ENCODE measurements around the gene DNASE2. TPM values are rescaled to one million over a fixed set of nuclear protein-coding genes. Genes with fewer than 3 reads are reported as not detected.

DNASE2 gene
- polyA plus RNA-seq, 4 donors, result 6.5 to 43.1 (median 9.3) TPM

DNA sequence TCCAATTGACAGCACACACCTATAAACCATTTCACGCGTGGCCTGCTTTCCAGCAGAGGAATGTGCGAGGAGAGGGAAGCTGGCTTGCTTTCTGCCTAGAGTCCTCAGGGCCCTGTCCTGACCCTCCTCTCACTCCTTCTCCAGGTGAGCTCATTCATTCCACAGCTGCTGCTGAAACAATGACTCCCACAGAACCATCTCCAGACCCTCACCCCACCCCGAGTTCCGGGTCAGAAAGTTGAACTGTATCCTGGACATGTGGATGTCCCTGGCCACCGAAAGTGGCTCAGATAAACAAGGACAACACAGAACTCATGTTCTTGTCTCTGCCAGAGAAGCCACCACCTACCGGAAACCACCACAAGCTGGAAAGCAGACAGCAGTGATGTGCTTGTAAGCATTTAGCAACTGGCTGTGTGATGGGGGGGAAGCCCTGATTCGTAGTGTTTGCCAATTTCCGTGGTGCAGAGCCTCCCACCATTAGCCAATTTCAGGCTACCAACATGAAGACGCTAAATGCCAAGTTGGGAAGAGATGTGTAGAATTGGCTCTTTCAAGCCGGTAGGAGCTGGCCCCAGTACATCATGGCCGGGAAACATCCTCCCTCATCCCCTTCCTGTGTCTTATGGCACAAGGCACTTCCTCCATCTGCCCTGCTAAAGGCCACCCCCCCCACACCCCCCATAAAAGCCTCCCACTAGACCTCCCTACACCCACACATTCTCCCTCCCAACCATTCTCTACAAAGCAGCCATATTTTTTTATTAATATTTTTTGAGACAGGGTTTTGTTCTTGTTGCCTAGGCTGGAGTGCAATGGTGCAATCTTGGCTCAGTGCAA lies 32.8 kb upstream of the DNASE2 start:
- H3K9me3 ChIP-seq (ENCODE audit: control insufficient read depth in 2 of 2, insufficient read depth in 1 of 2, low read depth in 1 of 2, low read length in 1 of 2), result no peaks in the 10 kb centered on the region
- peaks cover 0 to 11% (median 0%) of the 10 kb centered on the region in 3 donors for H3K27me3 ChIP-seq (ENCODE audit: control insufficient read depth in 3 of 3, insufficient read depth in 3 of 3, low read length in 3 of 3)
- H3K36me3 ChIP-seq (ENCODE audit: control insufficient read depth in 3 of 3, insufficient read depth in 2 of 3, low read depth in 1 of 3, low read length in 3 of 3), result no peaks in the 10 kb centered on the region
- DNase-seq (peak in 1 of 2 donors; percentile 33), FAIRE-seq (no peak)
- H3K27ac ChIP-seq (ENCODE audit: low read depth in 1 of 3, low read length in 2 of 3), result peak overlapping the region in 2 of 3 donors; percentile 65 to 80
- 48 to 78% (median 71%) methylated on average over 12 of the region's 12 CpGs for WGBS, 3 donors
- H3K4me3 ChIP-seq (ENCODE audit: low read depth in 1 of 3, low read length in 3 of 3), result no peak overlapping the region
- H3K4me1 ChIP-seq (ENCODE audit: control insufficient read depth in 3 of 3, insufficient read depth in 2 of 3, low read depth in 1 of 3, low read length in 2 of 3), result peaks cover 0 to 10% (median 0%) of the 10 kb centered on the region in 3 donors

DNA sequence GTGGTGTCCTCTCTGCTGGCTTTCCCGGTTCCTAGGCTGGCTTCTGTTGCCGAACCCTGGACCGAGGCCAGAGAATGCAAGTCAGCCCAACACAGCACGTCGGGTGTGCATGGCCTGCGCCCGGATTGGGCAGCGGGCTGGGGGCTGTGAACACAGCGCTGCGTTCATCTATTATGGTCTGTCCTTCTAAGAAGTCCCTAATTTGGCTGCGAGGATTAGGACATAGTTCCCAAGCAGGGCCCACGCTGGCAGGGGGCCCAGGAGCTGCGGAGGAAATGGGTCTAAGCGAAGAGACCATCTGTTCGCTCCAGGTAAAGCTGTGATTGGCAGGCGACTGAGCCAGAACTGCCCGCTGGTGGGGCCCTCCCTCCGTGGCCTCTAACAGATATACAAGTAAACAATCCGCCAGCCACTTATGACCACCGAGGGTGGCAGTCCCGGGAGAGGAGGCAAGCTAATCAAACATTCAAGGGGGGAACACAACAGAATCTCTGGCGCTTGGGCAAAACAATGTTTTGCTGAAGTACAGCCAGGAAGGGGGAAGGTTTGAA lies 31.8 kb upstream of the DNASE2 start:
- FAIRE-seq (no peak), DNase-seq (peak; percentile 26 to 53)
- H3K4me1 ChIP-seq (ENCODE audit: control insufficient read depth in 3 of 3, insufficient read depth in 2 of 3, low read depth in 1 of 3, low read length in 2 of 3), result peaks cover 0 to 10% (median 0%) of the 10 kb centered on the region in 3 donors
- H3K27me3 ChIP-seq (ENCODE audit: control insufficient read depth in 3 of 3, insufficient read depth in 3 of 3, low read length in 3 of 3), result peaks cover 0 to 11% (median 0%) of the 10 kb centered on the region in 3 donors
- H3K4me3 ChIP-seq (ENCODE audit: low read depth in 1 of 3, low read length in 3 of 3), result no peak overlapping the region
- no peaks in the 10 kb centered on the region for H3K36me3 ChIP-seq (ENCODE audit: control insufficient read depth in 3 of 3, insufficient read depth in 2 of 3, low read depth in 1 of 3, low read length in 3 of 3)
- peak overlapping the region in 2 of 3 donors; percentile 65 to 80 for H3K27ac ChIP-seq (ENCODE audit: low read depth in 1 of 3, low read length in 2 of 3)
- 22 to 25% (median 23%) methylated on average over 22 of the region's 22 CpGs for WGBS, 3 donors
- no peaks in the 10 kb centered on the region for H3K9me3 ChIP-seq (ENCODE audit: control insufficient read depth in 2 of 2, insufficient read depth in 1 of 2, low read depth in 1 of 2, low read length in 1 of 2)

DNA sequence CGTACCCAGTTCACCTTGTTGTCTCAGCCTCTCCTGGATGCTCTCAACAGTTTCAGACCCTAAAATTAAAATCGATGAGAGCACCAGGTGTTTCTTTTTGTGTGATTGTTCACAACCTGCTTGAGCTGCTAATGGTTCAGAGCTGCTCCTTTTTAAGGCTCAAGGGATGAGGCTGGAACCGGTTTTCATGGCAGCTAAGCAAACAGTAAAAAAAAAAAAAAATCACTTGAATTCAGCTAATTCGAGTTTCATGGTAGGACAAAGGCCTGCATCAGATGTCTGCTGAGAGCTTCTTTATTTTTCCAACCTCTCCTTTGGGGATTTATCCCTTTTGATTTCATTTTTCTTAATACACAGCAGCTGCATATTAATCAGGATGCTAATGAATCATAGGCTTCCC lies 31.3 kb upstream of the DNASE2 start:
- DNase-seq (no peak), FAIRE-seq (no peak)
- peaks cover 0 to 10% (median 0%) of the 10 kb centered on the region in 3 donors for H3K4me1 ChIP-seq (ENCODE audit: control insufficient read depth in 3 of 3, insufficient read depth in 2 of 3, low read depth in 1 of 3, low read length in 2 of 3)
- 36 to 49% (median 36%) methylated on average over 4 of the region's 4 CpGs for WGBS, 3 donors
- no peak overlapping the region for H3K4me3 ChIP-seq (ENCODE audit: low read depth in 1 of 3, low read length in 3 of 3)
- H3K9me3 ChIP-seq (ENCODE audit: control insufficient read depth in 2 of 2, insufficient read depth in 1 of 2, low read depth in 1 of 2, low read length in 1 of 2), result no peaks in the 10 kb centered on the region
- H3K36me3 ChIP-seq (ENCODE audit: control insufficient read depth in 3 of 3, insufficient read depth in 2 of 3, low read depth in 1 of 3, low read length in 3 of 3), result no peaks in the 10 kb centered on the region
- peak overlapping the region in 2 of 3 donors; percentile 65 to 80 for H3K27ac ChIP-seq (ENCODE audit: low read depth in 1 of 3, low read length in 2 of 3)
- H3K27me3 ChIP-seq (ENCODE audit: control insufficient read depth in 3 of 3, insufficient read depth in 3 of 3, low read length in 3 of 3), result peaks cover 0 to 11% (median 0%) of the 10 kb centered on the region in 3 donors

DNA sequence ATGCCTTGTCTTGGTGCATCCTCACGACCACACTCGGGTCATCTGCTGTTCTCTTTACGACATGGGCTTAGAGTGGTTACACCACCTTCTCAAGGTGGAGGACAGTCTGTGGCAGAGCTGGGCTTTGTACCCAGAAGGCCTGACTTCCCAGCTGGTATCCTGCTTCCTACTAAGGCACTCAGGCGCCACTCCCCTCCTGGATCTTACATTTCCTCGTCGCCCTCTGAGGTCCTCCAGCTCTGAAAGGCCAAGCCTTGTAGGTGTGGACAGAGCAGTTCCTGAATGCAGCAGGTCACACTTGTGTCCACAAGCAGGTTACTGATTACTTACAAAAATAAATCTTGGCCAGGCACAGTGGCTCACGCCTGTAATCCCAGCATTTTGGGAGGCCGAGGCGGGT lies 25.9 kb upstream of the DNASE2 start:
- Histone ChIP-seq H3K27me3 (ENCODE audit: control insufficient read depth in 3 of 3, insufficient read depth in 3 of 3, low read length in 3 of 3) (no peaks in the 10 kb centered on the region), H3K4me1 (ENCODE audit: control insufficient read depth in 3 of 3, insufficient read depth in 2 of 3, low read depth in 1 of 3, low read length in 2 of 3) (no peaks in the 10 kb centered on the region), H3K36me3 (ENCODE audit: control insufficient read depth in 3 of 3, insufficient read depth in 2 of 3, low read depth in 1 of 3, low read length in 3 of 3) (peaks cover 0 to 3% (median 0%) of the 10 kb centered on the region in 3 donors), H3K9me3 (ENCODE audit: control insufficient read depth in 2 of 2, insufficient read depth in 1 of 2, low read depth in 1 of 2, low read length in 1 of 2) (no peaks in the 10 kb centered on the region), H3K27ac (ENCODE audit: low read depth in 1 of 3, low read length in 2 of 3) (no peak overlapping the region), H3K4me3 (ENCODE audit: low read depth in 1 of 3, low read length in 3 of 3) (no peak overlapping the region)
- FAIRE-seq (no peak), DNase-seq (no peak)
- 77 to 89% (median 87%) methylated on average over 9 of the region's 9 CpGs for WGBS, 3 donors

DNA sequence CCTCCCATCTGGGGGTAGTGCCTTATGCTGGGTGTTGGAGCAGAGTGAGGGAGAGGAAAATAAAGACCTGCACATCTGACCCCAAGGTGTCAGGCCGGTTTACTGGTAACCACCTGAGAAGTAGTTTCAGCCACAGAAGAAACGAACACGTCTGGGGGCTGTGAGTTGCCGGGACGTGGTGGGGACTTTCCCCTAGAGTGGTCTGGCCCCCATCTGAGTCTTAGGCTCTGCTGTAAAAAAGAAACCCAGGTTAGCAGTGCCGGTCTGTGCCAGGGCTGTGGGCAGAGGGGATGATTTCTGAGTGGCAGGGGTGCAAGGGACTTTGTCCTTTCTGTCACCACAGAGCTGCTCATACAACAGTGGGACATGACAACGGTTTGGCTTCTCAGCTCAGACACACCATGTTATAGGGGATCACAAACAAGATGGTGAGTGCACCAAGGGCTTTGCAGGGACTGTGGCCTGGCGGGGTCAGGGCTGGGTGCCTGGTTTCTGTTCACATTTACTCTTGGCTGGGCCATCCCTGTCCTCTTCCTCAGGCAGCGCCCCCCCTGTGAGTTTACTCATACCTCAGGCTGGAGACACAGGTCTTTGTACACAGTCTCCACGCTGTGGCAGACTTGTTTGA lies 18.8 kb upstream of the DNASE2 start:
- H3K4me3 ChIP-seq (ENCODE audit: low read depth in 1 of 3, low read length in 3 of 3), result no peak overlapping the region
- DNase-seq (no peak), FAIRE-seq (no peak)
- H3K36me3 ChIP-seq (ENCODE audit: control insufficient read depth in 3 of 3, insufficient read depth in 2 of 3, low read depth in 1 of 3, low read length in 3 of 3), result peaks cover 0 to 48% (median 0%) of the 10 kb centered on the region in 3 donors
- peak overlapping the region in 1 of 3 donors; percentile 66 for H3K27ac ChIP-seq (ENCODE audit: low read depth in 1 of 3, low read length in 2 of 3)
- H3K4me1 ChIP-seq (ENCODE audit: control insufficient read depth in 3 of 3, insufficient read depth in 2 of 3, low read depth in 1 of 3, low read length in 2 of 3), result no peaks in the 10 kb centered on the region
- H3K9me3 ChIP-seq (ENCODE audit: control insufficient read depth in 2 of 2, insufficient read depth in 1 of 2, low read depth in 1 of 2, low read length in 1 of 2), result no peaks in the 10 kb centered on the region
- H3K27me3 ChIP-seq (ENCODE audit: control insufficient read depth in 3 of 3, insufficient read depth in 3 of 3, low read length in 3 of 3), result no peaks in the 10 kb centered on the region
- WGBS, 3 donors, result 70 to 79% (median 77%) methylated on average over 10 of the region's 10 CpGs

DNA sequence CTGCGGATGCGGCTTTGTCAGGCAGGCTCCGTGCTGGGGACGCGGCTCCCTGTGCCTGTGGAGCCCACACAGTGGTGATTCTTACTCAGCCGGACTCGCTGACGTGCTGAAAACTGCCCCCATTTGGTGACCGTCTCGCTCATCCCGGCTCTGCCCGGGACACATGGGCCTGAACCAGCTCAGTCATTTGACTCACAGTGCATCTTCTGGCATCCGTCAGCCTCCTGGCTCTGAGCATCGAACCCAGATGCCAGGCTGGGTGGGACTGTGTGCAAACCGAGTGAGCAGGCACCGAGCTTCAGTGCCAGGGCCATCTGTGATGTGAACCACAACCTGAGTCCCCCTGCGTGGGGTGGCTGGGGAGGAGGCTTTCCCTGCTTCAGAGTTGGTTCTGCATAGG lies 15.2 kb upstream of the DNASE2 start:
- DNase-seq, result no peak
- H3K4me3 ChIP-seq (ENCODE audit: low read depth in 1 of 3, low read length in 3 of 3), result no peak overlapping the region
- H3K27me3 ChIP-seq (ENCODE audit: control insufficient read depth in 3 of 3, insufficient read depth in 3 of 3, low read length in 3 of 3), result no peaks in the 10 kb centered on the region
- no peak for FAIRE-seq
- peaks cover 0 to 62% (median 0%) of the 10 kb centered on the region in 3 donors for H3K36me3 ChIP-seq (ENCODE audit: control insufficient read depth in 3 of 3, insufficient read depth in 2 of 3, low read depth in 1 of 3, low read length in 3 of 3)
- H3K27ac ChIP-seq (ENCODE audit: low read depth in 1 of 3, low read length in 2 of 3), result no peak overlapping the region
- no peaks in the 10 kb centered on the region for H3K9me3 ChIP-seq (ENCODE audit: control insufficient read depth in 2 of 2, insufficient read depth in 1 of 2, low read depth in 1 of 2, low read length in 1 of 2)
- WGBS, 3 donors, result 96 to 99% (median 98%) methylated on average over 17 of the region's 17 CpGs
- H3K4me1 ChIP-seq (ENCODE audit: control insufficient read depth in 3 of 3, insufficient read depth in 2 of 3, low read depth in 1 of 3, low read length in 2 of 3), result peaks cover 0 to 3% (median 0%) of the 10 kb centered on the region in 3 donors

DNA sequence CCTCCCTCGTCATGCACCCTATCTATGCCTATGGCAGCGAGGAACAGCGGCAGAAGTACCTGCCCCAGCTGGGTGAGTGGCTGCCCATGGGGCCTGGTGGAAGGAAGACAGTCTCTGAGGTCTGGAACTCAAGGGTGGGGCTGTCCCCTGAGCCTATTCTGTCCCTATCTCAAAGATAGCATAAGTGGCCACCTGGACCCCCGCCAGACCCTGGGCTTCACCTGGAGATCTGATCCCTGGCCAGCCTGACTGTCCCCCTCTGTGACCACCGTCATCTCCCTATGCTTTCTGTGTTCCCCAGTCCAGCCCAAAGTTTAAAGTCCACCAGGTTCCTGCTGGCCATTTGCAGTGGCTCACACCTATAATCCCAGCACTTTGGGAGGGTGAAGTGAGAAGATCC lies 12.3 kb upstream of the DNASE2 start:
- Histone ChIP-seq H3K4me3 (ENCODE audit: low read depth in 1 of 3, low read length in 3 of 3) (no peak overlapping the region), H3K4me1 (ENCODE audit: control insufficient read depth in 3 of 3, insufficient read depth in 2 of 3, low read depth in 1 of 3, low read length in 2 of 3) (peaks cover 0 to 5% (median 3%) of the 10 kb centered on the region in 3 donors), H3K27me3 (ENCODE audit: control insufficient read depth in 3 of 3, insufficient read depth in 3 of 3, low read length in 3 of 3) (no peaks in the 10 kb centered on the region), H3K9me3 (ENCODE audit: control insufficient read depth in 2 of 2, insufficient read depth in 1 of 2, low read depth in 1 of 2, low read length in 1 of 2) (no peaks in the 10 kb centered on the region), H3K36me3 (ENCODE audit: control insufficient read depth in 3 of 3, insufficient read depth in 2 of 3, low read depth in 1 of 3, low read length in 3 of 3) (peaks cover 0 to 48% (median 0%) of the 10 kb centered on the region in 3 donors), H3K27ac (ENCODE audit: low read depth in 1 of 3, low read length in 2 of 3) (no peak overlapping the region)
- DNase-seq (no peak), FAIRE-seq (no peak)
- 89 to 95% (median 90%) methylated on average over 5 of the region's 5 CpGs for WGBS, 3 donors

DNA sequence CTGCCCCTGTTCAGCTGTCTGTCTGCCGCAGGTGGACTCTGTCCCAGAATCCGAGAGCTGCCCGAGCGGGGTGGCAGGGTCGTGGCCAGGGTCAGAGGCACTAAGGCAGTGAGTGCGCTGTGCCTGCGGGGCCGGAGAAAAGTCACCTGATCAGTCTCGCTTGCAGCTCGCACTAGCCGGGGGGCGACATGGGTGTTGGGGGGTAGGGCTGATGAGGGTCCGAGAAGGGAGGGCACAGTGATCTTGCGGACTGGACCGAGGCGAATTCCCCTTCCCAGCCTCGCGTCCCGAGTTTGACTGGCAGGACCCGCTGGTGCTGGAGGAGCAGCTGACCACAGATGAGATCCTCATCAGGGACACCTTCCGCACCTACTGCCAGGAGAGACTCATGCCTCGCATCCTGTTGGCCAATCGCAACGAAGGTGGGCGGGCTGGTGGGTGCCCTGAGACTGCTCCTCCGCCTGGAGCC lies 10.3 kb upstream of the DNASE2 start:
- WGBS, 3 donors, result 6 to 8% (median 6%) methylated on average over 25 to 26 of the region's 26 CpGs
- Histone ChIP-seq H3K27me3 (ENCODE audit: control insufficient read depth in 3 of 3, insufficient read depth in 3 of 3, low read length in 3 of 3) (peaks cover 0 to 12% (median 0%) of the 10 kb centered on the region in 3 donors), H3K4me1 (ENCODE audit: control insufficient read depth in 3 of 3, insufficient read depth in 2 of 3, low read depth in 1 of 3, low read length in 2 of 3) (peaks cover 0 to 5% (median 3%) of the 10 kb centered on the region in 3 donors), H3K4me3 (ENCODE audit: low read depth in 1 of 3, low read length in 3 of 3) (peak overlapping the region; percentile 72 to 89 (median 77)), H3K9me3 (ENCODE audit: control insufficient read depth in 2 of 2, insufficient read depth in 1 of 2, low read depth in 1 of 2, low read length in 1 of 2) (no peaks in the 10 kb centered on the region), H3K27ac (ENCODE audit: low read depth in 1 of 3, low read length in 2 of 3) (peak overlapping the region in 1 of 3 donors; percentile 86), H3K36me3 (ENCODE audit: control insufficient read depth in 3 of 3, insufficient read depth in 2 of 3, low read depth in 1 of 3, low read length in 3 of 3) (peaks cover 0 to 28% (median 0%) of the 10 kb centered on the region in 3 donors)
- DNase-seq (no peak), FAIRE-seq (no peak)
